ENCODE data around the gene CCDC186. TPM values are rescaled to one million over a fixed set of nuclear protein-coding genes. Genes with fewer than 3 reads are reported as not detected.

The CCDC186 gene
- 9.0 and 9.1 TPM in 2 replicates for total RNA-seq

- DNase-seq (ENCODE audit: low read depth in 2 of 2): peak; percentile 73 to 94
Measured at GRCh38 chr10:114173921-114174694, at the start of gene CCDC186. Gene CCDC186, minus strand, starts transcription at chr10:114174203. Its CDS starts 10,935 bp downstream, at chr10:114163268.

GRCh38 chr10:114223066-114223465 is 49.1 kb upstream of the CCDC186 start:
- DNase-seq (ENCODE audit: low read depth in 2 of 2): no peak

DNA sequence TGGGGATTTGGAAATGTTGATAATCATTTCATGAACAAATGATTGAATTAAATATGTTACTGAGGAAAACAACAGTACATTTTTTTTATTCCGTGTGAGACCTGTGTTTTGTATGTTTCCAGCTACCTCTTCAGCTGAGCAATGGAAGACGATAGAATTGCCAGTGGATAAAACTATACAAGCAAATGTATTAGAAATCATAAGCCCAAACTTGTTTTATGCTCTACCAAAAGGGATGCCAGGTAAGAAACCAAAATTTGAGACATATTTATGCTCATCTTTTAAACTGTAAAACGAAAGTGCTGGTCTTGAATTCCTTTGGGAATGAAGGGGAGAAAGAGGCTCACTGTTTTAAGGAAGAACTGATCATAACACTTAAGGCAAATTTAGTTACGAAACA is 47.2 kb upstream of the CCDC186 start:
- no peak for DNase-seq (ENCODE audit: low read depth in 2 of 2)

DNA sequence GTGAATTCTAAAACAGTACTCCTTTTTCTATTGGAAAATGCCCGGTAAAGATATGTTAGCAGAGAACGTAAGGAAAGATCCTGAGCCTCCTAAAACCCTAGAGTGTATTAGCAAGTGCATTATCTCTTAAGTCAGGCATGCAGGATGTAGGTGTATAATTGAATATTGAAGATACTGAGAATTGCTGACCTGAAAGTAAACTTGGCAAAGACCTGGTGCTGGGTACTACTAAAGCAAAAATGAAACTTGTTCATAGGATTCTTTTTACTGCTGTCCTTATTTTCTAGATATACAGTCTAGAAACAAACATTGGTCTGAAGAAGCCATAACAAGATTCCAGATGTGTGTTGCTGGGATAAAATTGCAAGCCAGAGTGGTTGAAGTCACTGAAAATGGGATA is 46.3 kb upstream of the CCDC186 start:
- no peak for DNase-seq (ENCODE audit: low read depth in 2 of 2)

DNA sequence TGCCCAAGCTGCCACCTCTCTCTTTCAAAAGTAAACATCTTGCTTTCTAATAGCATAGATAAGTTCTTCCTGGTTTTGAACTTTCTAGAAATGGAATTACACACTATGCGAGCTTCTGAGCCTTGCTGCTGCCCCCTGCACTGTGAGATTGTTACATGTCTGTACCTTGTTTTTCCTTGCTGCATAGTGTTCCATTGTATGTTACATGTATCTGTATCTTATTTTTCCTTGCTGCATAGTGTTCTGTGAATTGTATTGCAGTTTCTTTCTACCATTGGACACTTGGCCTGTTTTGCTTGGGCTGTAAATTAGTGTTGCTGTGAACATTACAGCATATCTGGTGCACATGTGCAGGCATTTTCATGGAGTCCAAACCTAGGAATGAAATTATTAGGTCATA is 41.0 kb upstream of the CCDC186 start:
- DNase-seq (ENCODE audit: low read depth in 2 of 2): no peak

GRCh38 chr10:114212153-114212552 is 38.1 kb upstream of the CCDC186 start:
- no peak for DNase-seq (ENCODE audit: low read depth in 2 of 2)

DNA sequence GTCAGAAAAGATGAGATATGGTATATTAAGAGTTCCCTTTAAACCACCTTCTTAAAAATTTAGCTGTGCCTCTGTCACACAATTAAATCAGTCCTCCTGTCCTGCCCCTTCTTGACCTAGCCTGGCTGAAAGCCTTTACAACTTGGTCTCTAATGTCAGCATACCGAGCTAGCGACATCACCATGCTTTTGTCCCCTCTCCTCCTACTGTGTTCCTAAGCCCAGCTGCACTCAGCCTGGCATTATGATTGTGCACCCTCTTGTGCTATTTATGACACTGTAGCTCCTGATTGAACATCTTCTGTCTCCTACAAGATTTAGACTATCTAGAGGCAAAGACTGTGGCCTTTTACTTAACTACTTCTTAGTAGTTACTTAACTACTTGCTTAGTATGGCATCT is 34.3 kb upstream of the CCDC186 start:
- no peak for DNase-seq (ENCODE audit: low read depth in 2 of 2)

- no peak for DNase-seq (ENCODE audit: low read depth in 2 of 2)
Measured at GRCh38 chr10:114207349-114207748, 33.3 kb upstream of the CCDC186 start.

GRCh38 chr10:114206902-114207301 is 32.9 kb upstream of the CCDC186 start:
- DNase-seq (ENCODE audit: low read depth in 2 of 2): no peak

DNA sequence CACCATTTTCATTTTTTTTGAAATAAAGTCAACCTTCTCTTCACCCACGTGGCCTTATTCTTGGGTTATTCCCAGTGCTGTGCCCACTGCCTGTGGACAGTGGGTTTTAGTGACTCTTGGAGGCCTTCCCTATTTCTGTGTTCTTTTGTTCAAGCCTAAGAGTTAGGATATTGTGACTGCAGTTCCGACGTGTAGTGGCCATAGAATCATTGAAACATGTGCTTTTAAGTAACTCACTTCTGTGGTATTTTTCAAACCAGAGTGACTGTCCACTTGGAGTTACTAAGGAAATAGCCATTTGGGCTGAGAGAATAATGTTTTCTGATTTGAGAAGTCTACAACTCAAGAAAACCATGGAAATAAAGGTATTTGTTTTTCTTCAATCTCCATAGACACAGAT is 28.8 kb upstream of the CCDC186 start:
- no peak for DNase-seq (ENCODE audit: low read depth in 2 of 2)

DNA sequence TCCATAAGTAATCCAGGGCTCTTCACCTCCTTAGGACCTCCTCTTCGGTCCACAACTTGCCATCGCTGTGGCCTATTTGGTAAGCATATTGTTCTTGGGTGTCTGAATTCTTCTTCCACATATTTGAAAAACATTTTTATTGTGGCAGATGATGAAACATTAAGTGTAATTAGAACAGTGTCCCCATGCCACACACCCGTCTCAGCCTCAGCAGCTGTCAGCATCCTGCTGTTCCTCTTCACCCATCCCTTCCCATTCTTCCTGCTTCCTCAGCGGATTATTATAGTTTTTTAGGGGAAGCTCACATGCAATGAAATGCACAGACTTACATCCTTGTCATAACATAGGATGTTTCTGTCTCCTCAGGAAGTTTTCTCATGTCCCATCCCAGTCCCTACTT is 25.2 kb upstream of the CCDC186 start:
- DNase-seq (ENCODE audit: low read depth in 2 of 2): no peak

- DNase-seq (ENCODE audit: low read depth in 2 of 2): no peak
Measured at GRCh38 chr10:114195079-114195478, 21.1 kb upstream of the CCDC186 start.

DNA sequence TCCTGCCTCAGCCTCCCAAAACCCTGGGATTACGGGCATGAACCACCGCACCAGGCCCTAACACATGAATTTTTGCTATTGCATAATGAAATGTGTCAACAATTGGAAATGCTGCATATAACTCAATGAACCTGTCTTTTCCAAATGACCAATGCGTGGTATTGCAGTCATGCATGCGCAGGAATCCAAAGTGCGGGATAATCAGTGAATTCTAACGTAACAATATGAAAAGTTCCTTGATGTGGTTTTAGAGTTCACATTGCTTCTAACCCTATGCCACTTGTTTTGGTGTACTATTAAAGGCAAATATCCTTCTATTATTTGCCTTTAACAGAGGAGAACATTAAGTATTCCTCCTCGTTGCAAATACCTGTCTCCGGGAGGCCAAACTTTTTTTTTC is 15.7 kb upstream of the CCDC186 start:
- DNase-seq (ENCODE audit: low read depth in 2 of 2): no peak

DNA sequence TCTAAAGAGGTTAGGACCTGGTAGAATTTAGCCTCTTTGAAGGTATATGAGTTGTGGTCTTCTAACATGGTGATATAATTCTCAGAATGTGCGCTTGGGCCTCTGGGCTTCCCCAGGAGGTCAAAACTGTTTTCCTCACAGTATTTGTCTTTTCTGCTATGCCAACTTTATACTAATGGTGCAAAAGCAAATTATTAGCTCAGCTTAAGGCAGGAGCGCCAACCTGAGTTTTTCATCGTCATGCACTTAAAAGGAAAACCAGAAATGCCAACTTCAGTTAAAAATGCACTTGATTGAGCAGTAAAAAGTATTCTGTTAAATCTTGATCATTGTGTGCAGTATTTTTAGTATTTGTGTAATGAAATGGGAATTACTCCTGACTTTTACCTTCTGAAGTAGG is 14.9 kb upstream of the CCDC186 start:
- no peak for DNase-seq (ENCODE audit: low read depth in 2 of 2)

DNA sequence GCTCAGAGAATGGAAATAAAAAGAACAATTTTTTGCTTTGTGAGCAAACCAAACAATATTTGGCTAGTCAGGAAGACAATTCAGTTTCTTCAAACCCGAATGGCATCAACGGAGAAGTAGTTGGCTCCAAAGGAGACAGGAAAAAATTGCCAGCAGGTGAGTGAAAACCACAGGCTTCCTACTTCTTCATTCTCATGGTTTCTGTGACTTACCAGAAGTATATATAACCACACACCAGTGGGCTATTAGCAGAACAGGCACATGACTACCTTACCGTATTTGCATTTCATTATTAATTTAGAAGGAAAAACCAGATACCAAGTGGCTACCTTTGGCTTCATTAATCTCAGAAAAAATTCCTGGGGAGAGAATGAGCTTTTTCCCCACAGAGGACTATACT is 14.0 kb upstream of the CCDC186 start:
- DNase-seq (ENCODE audit: low read depth in 2 of 2): no peak

GRCh38 chr10:114184276-114184675 is 10.3 kb upstream of the CCDC186 start:
- DNase-seq (ENCODE audit: low read depth in 2 of 2): no peak

DNA sequence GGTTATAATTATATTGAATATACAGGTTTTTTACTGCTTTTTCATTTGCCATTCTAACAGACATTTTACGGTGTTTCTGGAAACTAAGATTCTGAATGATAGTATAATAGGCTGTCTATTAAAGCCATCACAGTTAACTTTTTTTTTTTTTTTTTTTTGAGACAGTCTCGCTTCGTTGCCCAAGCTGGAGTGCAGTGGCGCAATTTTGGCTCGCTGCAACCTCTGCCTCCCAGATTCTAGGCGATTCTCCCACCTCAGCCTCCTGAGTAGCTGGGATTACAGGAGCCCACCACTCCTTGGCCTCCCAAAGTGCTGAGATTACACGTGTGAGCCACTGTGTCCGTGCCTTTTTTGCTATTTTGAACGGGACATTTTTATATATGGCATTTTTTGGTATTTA is 9.6 kb upstream of the CCDC186 start:
- DNase-seq (ENCODE audit: low read depth in 2 of 2): no peak

- peak; percentile 32 to 51 for DNase-seq (ENCODE audit: low read depth in 2 of 2)
Measured at GRCh38 chr10:114181971-114182370, 8.0 kb upstream of the CCDC186 start.

GRCh38 chr10:114180937-114181336 is 6.9 kb upstream of the CCDC186 start:
- DNase-seq (ENCODE audit: low read depth in 2 of 2): no peak

DNA sequence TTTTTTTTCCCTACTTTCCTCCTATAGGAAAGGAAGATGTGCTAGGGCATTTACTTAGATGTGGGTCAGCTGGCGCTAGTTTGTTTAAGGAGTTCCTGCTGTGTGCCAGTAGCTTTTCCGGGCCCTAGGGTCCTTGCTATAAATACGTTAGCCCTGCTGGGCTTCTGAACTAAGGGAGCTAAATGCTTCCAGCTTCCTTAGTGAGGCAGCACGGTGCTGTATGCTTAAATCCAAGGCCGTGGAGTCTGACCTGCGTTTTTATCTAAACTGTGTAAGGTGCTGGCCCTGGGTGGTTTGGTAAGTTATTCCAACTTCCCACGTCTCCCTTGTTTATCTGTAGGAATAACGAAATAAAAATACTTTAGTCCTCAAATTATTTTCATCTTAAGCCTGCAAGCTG is 5.7 kb upstream of the CCDC186 start:
- no peak for DNase-seq (ENCODE audit: low read depth in 2 of 2)

- no peak for DNase-seq (ENCODE audit: low read depth in 2 of 2)
Measured at GRCh38 chr10:114179148-114179547, 5.1 kb upstream of the CCDC186 start, which contains the start of gene TDRD1. Gene TDRD1, plus strand, starts transcription at chr10:114179353. Its CDS starts 8,479 bp downstream, at chr10:114187832.

DNA sequence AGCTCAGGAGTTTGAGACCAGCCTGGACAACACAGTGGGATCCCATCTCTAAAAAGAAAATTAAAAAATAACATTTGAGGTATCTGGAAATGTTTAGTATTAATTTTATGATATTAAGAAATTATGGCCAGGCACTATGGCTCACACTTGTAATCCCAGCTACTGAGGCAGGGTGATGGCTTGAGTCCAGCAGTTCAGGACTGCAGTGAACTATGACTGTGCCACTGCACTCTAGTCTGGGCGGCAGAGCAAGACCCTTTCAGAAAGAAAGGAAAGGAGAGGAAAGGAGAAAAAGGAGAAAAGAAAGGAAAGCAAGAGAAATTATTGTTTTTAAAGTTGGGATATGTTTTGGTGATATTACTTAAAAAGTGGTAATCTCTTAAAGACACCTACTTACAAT is 2.5 kb upstream of the CCDC186 start:
- no peak for DNase-seq (ENCODE audit: low read depth in 2 of 2)

DNA sequence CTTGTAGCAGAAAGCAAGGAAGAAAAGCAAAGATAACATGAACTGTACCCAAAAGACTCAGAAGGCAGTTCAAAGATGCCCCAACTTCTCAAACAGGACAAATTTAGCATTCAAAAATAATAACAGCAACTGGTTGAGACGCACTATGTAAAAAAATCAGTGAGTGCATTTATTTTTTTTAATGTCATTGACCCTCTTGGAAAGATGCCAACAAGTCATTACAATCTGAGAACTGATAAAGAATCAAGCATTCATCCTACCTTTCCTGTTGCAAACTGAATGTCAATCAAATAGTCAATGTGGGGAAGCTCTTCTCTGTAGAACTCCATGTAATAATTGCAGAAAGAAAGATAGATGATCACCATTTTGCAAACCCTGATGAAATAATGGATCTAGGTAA is 1.7 kb upstream of the CCDC186 start:
- DNase-seq (ENCODE audit: low read depth in 2 of 2): no peak

Data from dermis microvascular lymphatic vessel endothelial cell (primary cell).